Fibroblast of skin of scalp (primary cell): ENCODE measurements around the gene WIPI1.
A peak's percentile ranks its signal among the peaks of the same experiment; 100 is the strongest.
"Not testable (repeated sequence)": the region's sequence is repeated elsewhere in the genome, so short reads cannot be mapped to it uniquely, and the experiment has no call there.

Source experiments
- DNase-seq: peaks from one replicate; pipeline ENCODE4 v3.0.0-alpha.2; 2013

The WIPI1 gene

DNA sequence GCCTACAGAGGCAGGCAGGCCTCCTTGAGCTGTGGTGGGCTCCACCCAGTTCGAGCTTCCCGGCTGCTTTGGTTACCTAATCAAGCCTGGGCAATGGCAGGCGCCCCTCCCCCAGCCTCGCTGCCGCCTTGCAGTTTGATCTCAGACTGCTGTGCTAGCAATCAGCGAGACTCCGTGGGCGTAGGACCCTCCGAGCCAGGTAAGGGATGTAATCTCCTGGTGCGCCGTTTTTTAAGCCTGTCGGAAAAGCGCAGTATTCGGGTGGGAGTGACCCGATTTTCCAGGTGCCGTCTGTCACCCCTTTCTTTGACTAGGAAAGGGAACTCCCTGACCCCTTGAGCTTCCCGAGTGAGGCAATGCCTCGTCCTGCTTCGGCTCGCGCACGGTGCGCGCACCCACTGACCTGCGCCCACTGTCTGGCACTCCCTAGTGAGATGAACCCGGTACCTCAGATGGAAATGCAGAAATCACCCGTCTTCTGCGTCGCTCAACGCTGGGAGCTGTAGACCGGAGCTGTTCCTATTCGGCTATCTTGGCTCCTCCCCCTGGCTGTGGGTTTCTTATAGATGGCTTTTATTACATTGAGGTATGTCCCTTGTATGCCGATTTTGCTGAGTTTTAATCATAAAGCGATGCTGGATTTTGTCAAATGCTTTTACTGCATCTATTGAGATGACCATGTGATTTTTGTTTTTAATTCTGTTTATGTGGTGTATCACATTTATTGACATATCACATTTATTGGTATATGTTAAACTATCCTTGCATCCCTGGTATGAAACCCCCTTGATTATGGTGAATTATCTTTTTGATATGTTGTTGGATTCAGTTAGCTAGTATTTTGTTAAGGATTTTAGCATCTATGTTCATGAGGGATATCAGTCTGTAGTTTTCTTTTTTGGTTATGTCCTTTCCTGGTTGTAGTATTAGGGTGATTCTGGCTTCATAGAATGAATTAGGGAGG lies 43.4 kb downstream of the WIPI1 start:
- peak; percentile 15 for DNase-seq

DNA sequence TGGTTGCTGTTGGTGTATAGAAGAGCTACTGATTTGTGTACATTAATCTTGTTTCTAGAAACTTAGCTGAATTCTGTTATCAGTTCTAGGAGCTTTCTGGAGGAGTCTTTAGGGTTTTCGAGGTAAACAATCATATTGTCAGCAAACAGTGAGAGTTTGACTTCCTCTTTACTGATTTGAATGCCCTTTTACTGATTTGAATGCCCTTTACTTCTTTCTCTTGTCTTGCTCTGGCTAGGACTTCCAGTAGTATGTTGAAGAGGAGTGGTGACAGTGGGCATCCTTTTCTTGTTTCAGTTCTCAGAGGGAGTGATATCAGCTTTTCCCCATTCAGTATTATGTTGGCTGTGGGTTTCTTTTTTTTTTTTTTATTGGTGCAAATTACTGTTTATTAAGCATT lies 49.6 kb downstream of the WIPI1 start:
- not testable (repeated sequence) for DNase-seq

DNA sequence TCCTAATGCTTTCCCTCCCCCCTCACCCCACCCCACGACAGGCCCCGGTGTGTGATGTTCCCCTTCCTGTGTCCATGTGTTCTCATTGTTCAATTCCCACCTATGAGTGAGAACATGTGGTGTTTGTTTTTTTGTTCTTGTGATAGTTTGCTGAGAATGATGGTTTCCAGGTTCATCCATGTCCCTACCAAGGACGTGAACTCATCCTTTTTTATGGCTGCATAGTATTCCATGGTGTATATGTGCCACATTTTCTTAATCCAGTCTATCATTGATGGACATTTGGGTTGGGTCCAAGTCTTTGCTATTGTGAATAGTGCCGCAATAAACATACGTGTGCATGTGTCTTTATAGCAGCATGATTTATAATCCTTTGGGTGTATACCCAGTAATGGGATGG lies 53.5 kb downstream of the WIPI1 start:
- not testable (repeated sequence) for DNase-seq

DNA sequence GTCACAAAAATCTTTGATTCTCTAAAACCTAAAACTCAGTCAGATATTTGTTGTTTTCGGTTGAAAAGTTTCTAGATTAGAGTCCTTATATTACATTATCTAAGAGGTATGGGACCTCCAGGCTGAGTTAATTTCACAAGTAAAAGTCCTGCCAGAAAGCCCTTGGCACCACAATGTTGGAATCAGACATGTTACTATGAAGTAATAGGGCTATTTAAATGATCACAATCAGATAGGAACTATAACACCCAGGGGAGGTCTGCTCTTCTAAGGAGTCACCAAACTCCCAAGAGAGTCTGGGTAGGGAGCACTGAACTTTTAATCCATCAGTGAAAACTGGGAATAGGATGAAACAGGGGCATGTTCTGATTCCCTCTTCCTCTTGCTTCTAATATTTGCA lies 54.2 kb downstream of the WIPI1 start:
- DNase-seq: no peak

DNA sequence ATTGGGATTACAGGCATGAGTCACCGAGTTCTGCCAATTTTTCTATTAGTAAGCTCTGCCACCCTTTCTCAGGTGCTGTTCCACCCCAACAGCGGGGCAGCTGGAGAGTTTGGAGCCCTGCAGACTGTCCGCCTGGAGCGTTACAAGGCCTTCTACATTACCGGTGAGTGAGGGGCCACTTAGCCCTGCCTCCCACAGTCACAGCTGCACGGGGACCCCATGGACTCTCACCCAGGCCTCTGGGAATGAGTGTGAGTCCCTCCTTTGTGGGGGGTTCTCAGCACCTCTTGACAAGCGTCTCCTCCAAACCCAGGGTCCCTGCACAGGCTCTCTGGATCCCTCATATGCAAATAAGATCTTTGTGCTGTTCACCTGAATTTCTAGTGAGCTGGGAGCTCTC lies 56.0 kb downstream of the WIPI1 start:
- DNase-seq: no peak

DNA sequence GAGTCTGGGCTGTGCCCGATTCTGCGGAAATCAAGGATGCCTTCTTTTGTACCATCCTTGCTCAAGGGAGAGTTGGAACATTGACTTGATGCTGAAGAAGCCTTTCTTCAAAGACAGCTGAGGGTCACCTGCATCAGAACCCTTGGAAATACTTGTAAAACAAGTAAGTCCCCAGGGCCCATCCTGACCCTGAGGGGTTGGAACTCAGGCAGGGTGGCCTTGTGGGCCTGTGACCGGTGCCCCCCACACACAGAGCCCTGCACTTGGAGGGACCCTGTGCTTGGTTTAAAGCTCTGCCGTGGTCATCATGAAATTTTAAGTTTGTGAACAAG lies 56.9 kb downstream of the WIPI1 start:
- no peak for DNase-seq

DNA sequence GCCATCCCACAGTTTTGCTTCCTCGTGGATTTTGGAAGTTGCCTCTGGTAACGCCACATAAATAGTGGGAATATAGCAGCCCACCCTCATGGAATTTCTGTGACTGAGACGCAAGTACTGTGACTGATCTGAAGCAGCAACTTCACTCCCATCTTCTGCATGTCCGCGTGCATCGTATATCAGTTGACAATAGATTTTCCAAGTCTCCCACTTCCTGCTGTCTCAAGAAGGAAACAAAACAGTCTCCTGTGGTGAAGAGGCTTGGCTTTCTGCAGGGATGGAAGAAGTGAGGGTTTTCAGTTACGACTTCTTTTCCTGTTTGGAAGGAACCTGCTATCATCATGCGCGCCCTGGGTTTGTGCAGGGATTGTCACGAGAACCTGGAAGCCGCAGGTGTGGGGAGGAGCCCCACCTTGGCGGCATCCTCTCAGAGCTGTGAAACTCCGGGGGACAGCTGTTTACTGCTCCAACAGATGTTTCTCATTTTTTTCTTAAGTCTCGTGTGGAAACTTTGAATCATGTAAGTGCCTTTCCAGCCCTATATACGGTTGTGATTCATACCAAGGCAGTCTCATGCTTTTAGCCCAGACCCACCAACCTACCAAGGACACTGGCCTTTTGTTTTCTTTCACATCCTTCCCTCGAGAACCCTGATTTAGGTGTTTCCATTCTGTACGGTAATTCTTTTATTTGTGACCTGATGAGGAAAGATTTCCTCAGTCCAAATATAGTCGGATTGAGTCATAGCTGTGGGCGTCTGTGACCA lies 57.5 kb downstream of the WIPI1 start:
- DNase-seq: peak; percentile 58

DNA sequence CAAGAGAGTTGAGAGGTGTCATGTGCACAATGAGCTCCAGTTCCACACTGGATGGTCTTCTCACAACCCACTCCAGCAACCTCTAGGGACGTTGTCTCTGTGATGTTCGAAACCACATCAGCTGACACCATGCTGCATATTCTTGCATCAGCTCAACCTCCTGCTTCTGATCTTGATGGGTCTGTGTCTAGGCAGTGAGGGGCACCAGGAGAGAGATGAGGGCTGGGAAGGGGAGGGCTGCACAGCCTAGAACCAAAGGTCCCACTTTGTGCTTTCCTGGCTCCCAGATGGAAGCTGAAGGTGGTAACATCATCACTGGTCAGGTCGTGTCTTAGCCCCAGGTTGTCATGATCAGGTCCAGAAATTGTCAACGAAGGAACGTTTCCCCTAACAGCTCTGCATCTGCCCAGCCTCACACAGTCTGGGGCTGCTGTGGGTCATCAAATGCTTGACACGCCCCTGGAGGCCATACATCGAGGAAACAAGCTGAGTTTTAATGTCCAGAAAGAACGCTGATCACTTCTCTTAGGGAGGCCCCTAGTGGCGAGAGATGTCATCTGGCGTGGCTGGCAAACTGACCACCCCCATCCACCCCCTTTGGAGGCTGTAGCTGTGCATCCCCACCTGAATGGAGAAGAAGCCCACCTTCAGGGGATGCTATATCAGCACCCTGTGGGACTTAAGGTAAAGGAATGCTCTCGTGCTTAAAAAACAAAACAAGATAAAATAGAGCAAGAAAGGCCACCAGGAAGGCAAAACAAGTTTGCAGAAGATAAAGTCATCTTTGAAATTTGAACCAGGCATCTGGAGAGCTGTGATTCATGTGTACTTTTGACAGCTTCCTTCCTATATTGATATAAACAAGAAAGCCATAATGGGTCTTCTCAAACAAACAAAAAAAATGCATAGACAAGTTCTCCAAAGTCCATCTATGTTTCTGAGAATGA lies 58.3 kb downstream of the WIPI1 start:
- peak; percentile 79 for DNase-seq

DNA sequence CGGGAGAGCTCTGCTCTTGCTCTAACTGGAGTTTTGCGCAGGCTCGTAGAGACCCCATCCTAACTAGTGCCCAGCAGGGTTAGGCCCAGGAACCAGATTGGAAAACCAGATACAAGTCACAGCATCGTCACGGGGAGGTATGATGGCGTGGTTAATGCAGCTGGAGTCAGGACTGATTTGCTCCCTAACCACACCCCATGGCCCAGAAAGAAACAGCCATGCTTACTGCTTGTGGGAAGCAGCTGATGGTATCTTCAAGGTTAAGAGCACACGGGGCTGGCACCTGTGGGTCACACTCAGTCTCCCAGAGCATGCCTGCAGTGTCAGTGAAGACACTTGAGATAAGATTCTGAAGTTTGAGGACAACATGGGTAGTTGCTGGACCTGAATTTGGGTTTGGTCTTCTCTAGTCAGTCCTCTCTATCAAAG lies 60.2 kb downstream of the WIPI1 start:
- no peak for DNase-seq

DNA sequence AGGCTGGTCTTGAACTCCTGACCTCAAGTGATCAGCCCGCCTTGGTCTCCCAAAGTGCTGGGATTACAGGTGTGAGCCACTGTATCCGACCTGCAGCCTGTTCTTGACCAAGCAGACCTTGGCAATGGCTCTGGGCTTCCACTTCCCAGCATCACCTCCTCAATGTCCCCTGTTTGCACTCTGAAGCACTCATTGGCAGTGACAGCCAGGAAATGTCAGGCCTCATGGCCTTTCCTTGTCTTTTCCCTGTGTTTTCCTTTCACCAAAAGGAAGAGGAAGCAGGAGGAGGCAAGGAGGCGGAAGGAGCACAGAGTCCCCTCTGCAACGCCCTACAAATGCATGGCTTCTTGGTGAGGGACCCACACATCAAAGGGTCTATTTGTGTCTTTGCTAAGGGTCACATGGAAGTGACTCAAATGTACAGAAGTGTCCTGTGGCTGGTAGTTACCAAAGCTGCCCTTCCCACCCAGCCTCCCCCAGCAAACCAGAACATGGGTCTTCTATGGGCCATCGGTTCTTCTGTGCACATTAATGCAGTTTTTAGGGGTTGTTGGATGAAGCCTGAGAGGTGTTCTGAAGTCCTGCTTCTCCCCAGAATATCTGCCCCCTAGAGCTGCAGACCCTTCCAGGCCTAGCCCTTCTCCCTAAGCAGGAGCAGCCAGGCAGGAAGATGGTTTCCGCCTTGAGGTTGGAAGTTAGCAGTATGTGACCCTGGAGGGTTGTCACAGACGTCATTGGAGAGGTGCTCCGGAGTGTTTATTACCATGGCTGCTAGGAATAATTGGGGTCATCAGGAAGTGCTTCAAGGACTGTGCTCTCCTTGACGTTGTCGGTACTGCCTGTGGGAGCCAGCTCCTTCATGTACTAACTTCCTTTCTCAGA lies 60.8 kb downstream of the WIPI1 start:
- no peak for DNase-seq

DNA sequence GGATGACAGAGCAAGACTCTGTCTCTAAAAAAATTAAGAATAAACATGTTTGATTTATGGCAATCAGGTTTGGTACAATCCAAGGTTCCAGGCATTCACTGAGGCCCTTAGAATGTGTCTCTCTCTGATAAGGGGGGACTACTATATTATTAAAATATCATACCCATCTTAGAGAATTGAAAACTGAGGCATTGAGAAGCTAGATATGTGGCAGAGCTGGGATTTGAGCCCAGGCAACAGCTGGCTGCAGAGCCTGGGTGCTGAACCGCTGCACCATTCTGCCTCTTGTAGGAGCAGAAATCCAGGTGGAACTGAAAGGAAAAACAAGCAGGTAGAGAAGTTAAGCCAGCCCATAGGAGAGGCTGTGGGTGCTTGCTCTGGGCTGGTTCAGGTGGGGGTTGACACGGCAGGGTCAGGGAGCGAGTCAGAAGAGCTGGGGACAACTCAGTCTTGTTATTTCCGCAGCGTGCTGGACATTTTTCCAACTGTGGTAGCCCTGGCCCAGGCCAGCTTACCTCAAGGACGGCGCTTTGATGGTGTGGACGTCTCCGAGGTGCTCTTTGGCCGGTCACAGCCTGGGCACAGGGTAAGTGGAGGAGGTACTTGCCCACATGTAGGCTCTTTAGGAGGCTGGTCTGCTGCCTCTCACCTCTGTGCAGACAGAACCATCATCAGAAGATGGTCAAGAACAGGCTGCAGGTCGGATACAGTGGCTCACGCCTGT lies 62.5 kb downstream of the WIPI1 start:
- DNase-seq: no peak

DNA sequence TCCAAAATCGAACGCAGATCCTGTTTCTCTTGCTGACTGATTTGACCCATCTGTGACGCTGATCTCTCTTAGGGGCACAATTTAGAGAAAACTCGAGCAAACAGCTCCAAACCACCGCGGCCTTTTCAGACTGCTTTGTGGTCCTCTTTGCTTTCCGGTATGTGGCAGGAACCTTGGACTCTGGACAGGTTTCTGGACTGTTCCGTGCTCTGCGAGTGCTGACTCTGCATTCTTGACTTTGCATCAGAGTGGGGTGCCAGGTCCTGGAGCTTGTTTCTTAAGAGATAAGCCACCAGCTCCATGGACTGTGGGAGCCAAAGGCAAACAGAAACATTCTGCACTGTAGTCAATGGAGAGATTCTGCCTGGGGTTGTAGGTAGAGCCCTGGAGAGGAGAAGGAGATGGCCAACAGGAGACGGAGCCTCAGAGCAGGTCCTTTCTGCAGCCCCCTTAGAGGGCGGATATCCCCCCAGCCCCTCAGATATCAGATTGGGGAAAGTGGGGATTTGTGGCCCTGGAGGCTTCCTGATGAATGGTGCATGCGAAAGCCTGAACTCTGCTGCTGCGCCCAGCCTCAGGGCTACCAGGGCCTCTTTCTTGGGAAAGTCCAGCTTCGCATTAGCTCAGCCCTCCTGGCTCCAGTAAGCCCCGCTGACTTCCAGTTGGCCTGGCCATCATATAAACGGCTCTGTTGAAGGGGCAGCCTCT lies 65.6 kb downstream of the WIPI1 start:
- DNase-seq: no peak

DNA sequence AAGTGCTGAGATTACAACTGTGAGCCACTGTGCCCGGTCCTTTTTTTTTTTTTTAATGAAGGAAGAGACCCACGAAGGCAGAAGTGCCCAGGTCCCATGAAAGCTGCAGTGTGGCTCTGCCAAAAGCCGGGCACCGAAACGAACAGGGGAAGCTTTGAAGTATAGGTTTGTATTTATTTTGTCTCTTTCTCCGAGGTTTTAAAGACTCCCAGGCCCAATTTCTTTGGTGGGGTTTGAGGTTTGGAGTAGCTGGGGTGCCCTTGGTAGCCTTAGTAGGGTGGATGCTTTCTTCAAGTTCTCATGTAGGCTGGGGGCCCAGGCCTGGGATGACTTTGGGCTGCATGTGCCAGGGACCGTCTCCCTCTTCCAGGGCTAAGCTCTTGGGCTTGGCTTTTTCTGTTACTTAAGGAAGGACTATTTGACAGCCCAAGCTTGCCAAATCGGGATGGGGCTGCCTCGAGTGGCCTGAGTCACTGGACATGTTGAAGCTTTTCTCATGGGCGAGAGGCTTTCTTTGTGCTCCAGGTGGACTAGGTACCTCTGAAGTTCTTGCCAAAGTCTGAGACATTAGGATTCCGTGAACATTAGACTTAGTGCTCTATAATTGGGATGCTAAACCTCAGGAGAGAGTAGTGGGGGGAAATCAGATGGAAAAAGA lies 66.3 kb downstream of the WIPI1 start:
- no peak for DNase-seq

DNA sequence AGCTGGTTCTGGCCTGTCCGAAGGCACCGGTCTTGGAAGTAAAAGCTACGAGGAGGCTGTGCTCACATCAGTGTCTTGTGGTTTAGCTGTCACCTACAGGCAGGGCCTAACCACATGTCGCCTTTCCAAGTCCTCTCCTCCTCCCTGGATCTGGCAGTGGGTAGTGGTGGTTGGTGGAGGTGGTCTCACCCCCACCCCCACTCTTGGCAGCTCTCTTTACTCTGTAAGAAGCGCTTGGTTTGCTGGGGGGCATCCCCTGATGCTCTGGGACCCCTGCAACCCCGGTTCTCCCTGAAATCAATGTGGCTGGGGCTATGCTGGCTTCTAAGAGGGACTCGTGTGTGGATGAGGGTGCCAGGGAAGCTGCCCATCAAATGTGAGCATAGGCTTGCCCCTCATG lies 68.3 kb downstream of the WIPI1 start:
- no peak for DNase-seq

DNA sequence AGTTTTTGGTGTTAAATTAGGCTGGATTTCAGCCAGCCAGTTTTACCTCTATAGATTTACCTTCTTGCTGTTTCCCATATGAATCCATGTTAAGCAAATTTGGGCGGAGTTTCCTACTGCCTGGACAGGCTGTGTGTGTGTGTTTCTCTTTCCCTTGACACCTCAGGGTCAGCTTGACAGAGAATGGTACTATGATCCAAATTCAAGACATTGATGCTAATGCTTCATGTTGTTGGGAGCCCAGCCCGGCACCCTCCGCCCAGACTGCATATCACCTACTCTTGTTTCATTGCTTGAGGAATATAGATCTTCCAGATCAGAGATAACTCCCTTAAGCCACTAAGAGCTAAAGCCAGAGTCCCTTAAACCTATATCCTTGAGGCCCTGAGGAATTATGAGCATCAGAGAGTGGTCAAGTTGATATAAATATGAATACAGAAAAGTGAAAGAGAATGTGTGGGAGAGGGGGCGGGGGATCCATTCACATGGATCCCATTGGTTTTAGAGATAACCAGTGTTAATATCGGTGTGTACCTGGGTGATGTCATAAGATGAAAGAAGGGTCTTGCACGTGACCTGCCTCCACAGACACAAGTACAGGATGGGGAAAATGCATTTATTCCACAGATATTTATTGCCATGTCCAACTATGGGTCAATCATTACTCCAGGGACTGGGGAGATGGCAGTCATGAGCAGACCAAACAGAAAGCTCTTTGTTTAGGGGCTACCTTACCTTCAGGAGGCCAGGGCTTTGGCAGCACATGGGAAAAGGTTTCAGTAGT lies 69.7 kb downstream of the WIPI1 start:
- no peak for DNase-seq

DNA sequence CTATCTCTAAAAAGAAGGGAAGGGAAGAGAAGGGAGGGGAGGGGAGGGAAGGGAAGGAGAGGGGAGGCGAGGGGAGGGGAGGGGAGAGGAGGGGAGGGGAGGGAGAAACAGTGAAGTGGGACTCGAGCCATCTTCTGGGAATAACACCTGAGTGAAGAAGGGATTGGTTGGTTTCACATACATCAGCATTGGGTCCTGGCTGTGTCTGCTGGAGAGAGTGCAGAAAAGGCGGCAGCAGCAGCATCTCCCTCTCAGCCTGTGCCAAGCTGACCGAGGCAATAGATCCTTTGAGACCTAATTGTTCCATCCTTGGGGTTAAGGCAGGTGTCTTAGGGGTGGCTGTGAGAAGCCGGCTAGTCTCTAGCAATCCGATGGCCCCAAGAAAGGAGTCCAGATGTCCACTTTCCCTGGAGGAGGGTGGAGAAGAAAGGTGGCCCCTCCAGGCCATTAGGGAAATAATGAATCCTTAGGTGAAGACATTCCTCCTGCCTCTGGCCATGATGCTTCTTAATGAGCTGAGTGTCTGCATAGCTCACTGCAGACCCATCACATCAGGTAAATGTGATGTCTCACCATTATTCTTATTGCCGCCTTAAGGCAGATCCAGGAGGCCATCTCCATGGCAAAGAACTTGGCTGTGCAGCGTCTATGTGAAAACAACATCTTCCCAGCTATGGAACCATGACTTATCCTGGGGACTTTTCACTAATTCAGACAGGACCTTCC lies 71.6 kb downstream of the WIPI1 start:
- no peak for DNase-seq

DNA sequence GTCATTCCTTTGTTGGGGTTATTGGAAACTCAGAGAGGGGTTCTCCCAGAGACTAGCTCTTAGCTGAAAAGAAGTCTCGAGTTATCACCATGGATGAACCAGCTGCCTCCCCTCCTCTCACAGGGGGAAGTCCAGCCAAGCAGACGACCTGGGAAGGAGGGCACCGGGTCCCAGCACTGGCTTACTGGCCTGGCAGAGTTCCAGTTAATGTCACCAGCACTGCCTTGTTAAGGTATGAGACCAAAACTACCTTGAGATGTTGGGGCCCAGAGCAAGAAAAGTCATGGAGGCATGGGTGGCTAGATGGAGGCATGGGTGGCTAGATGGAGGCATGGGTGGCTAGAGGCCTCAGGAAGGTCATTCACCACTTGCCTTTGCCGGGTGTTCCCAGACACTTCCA lies 72.4 kb downstream of the WIPI1 start:
- DNase-seq: no peak

DNA sequence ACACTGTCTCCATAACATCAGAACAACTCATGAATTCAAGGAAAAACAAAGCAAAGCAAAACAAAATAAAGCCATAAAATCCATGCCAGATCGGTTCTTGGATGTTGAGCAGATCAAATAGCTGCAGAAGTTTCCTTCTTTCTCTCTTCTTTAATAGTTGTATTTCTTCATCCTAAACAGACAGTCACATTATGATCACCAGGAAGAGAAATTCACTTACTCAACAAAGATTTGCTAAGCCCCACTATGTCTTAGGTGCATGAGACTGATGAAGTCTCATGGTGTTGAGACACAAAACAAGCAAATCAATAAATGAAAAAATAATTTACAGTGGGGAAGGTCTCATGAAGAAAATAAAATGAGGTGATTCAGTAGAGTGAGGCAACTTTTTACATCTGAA lies 72.8 kb downstream of the WIPI1 start:
- no peak for DNase-seq
